ENCODE data around the gene DAGLA.

DNA sequence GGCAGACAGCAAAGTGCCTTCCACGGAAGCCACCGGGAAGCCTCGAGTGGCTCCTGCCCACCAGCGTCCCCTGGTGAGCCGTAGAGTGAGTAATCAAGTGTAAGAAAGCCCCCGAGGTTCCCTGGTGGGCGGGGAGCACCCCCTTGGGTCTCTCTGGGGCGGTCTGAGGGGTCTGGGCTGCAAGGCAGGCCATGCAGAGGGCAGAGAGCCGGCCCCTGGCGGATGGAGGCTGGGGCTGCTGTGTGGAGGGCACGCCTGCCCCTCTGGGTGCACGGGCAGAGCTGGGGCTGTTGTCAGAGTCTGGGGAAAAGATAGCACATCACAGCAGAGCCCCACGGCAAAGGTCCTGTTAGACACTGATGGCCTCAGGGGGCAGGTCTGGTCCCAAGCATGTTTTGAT is 46.6 kb downstream of the DAGLA start:
- TF ChIP-seq TCF7L2 (IDR thresholded peaks at IDR 0.05; ENCODE audit: low read depth, low read length) (no peak), NR2F2 (IDR thresholded peaks at IDR 0.05; ENCODE audit: borderline replicate concordance, low read depth) (no peak), ZNF256 (CRISPR knock-in tag; conservative IDR thresholded peaks at IDR 0.05) (no peak), RFX5 (IDR thresholded peaks at IDR 0.05; ENCODE audit: low read depth, low read length) (no peak), ZNF367 (CRISPR knock-in tag; IDR thresholded peaks at IDR 0.05; ENCODE audit: borderline replicate concordance) (no peak)
- TF ChIP-seq, protein P1, sequence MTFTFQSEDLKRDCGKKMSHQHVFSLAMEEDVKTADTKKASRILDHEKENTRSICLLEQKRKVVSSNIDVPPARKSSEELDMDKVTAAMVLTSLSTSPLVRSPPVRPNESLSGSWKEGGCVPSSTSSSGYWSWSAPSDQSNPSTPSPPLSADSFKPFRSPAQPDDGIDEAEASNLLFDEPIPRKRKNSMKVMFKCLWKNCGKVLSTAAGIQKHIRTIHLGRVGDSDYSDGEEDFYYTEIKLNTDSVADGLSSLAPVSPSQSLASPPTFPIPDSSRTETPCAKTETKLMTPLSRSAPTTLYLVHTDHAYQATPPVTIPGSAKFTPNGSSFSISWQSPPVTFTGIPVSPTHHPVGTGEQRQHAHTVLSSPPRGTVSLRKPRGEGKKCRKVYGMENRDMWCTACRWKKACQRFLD (CRISPR knock-in tag; IDR thresholded peaks at IDR 0.05; ENCODE audit: borderline replicate concordance), result no peak
